ENCODE results near the gene ENPP7. TPM values are rescaled to one million over a fixed set of nuclear protein-coding genes. Genes with fewer than 3 reads are reported as not detected.

Gene ENPP7
- total and polyA plus RNA-seq, 2 donors (not counting 3 experiments of a cell fraction or from before 2014, with no cell fraction given): not detected

DNA sequence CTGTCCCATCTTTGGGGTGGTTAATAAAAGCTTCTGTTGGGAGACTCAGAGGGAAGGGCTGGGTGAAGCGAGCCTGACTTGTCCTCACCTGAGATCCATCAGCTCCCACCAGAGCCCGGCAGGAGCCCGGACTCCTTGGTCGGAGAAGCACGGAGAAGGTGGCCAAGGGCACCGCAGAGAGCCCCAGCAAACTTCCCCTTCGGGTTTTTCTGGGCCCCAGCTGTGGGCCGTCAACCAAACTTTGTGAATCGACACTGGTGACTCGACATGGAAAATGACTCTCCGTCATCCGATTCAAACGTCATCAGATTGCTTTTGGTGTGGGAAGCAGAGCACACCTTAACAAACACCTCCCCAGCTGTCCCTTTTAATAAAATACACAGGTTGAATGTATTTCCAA, 21.4 kb downstream of the ENPP7 start:
- H4K20me1 ChIP-seq (replicated peaks; ENCODE audit: control insufficient read depth, extremely low read depth, insufficient read depth, low read length): no peaks in the 10 kb centered on the region
- peaks cover 21 to 31% of the 10 kb centered on the region in 2 experiments for H3K27me3 ChIP-seq (ENCODE audit: control insufficient read depth in 2 of 2, insufficient read depth in 2 of 2, low read length in 2 of 2)
- H3K79me2 ChIP-seq (ENCODE audit: control insufficient read depth, insufficient read depth, low read length): no peaks in the 10 kb centered on the region
- no peaks in the 10 kb centered on the region for H3K9me1 ChIP-seq (replicated peaks; ENCODE audit: control insufficient read depth, extremely low read depth, insufficient read depth, low read length)
- dilution Hi-C loops (cut with MboI; ENCODE audit: extremely low pct_ligation_motif_present, low sequenced_read_pairs) (no loop called here), intact Hi-C loops (cut with micrococcal nuclease) (no loop called here)
- TF ChIP-seq FOS (IDR thresholded peaks at IDR 0.05; ENCODE audit: borderline replicate concordance, insufficient read depth, low read length): no peak
- TF ChIP-seq GATA2 (IDR thresholded peaks at IDR 0.05; ENCODE audit: insufficient read depth, insufficient read length, low read depth, low read length): no peak
- TF ChIP-seq MYC (IDR thresholded peaks at IDR 0.05; ENCODE audit: low read depth, low read length): no peak
- TF ChIP-seq EZH2 (IDR thresholded peaks at IDR 0.05; ENCODE audit: borderline replicate concordance, low read depth, low read length, severe bottlenecking): no peak
- no peak for TF ChIP-seq POLR2A (IDR thresholded peaks at IDR 0.05; ENCODE audit: low read depth, low read length)
- TF ChIP-seq JUN (IDR thresholded peaks at IDR 0.05; ENCODE audit: borderline replicate concordance, insufficient read depth, insufficient read length, low read depth): no peak
- TF ChIP-seq POLR2AphosphoS5 (IDR thresholded peaks at IDR 0.05; ENCODE audit: insufficient read depth, low read depth, low read length): no peak
- TF ChIP-seq, protein P1, sequence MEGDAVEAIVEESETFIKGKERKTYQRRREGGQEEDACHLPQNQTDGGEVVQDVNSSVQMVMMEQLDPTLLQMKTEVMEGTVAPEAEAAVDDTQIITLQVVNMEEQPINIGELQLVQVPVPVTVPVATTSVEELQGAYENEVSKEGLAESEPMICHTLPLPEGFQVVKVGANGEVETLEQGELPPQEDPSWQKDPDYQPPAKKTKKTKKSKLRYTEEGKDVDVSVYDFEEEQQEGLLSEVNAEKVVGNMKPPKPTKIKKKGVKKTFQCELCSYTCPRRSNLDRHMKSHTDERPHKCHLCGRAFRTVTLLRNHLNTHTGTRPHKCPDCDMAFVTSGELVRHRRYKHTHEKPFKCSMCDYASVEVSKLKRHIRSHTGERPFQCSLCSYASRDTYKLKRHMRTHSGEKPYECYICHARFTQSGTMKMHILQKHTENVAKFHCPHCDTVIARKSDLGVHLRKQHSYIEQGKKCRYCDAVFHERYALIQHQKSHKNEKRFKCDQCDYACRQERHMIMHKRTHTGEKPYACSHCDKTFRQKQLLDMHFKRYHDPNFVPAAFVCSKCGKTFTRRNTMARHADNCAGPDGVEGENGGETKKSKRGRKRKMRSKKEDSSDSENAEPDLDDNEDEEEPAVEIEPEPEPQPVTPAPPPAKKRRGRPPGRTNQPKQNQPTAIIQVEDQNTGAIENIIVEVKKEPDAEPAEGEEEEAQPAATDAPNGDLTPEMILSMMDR (IDR thresholded peaks at IDR 0.05; ENCODE audit: extremely low read depth in 1 of 2, insufficient read depth in 1 of 2, low read depth in 1 of 2, low read length in 2 of 2): no peak
- TF ChIP-seq, protein P2, sequence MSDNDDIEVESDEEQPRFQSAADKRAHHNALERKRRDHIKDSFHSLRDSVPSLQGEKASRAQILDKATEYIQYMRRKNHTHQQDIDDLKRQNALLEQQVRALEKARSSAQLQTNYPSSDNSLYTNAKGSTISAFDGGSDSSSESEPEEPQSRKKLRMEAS (IDR thresholded peaks at IDR 0.05; ENCODE audit: insufficient read depth, insufficient read length): no peak
- no peak for FAIRE-seq
- H3K27ac ChIP-seq (ENCODE audit: insufficient read depth, low read depth, low read length): no peak overlapping the region
- H3K4me1 ChIP-seq (ENCODE audit: control insufficient read depth, extremely low read depth, insufficient read depth, low read length): no peaks in the 10 kb centered on the region
- H3K9ac ChIP-seq (replicated peaks; ENCODE audit: extremely low read depth, insufficient read depth, low read length): no peak overlapping the region
- no peak for DNase-seq (ENCODE audit: low read depth, low spot score)
- H2AFZ ChIP-seq (ENCODE audit: low read depth, low read length): no peak overlapping the region
- no peaks in the 10 kb centered on the region for H3K36me3 ChIP-seq (ENCODE audit: control insufficient read depth in 2 of 2, extremely low read depth in 1 of 2, insufficient read depth in 2 of 2, low read length in 2 of 2)
- POLR2A ChIA-PET: no interaction called here
- no peaks in the 10 kb centered on the region for H3K9me3 ChIP-seq (replicated peaks; ENCODE audit: control insufficient read depth, insufficient read depth, low read length)
- no TSS peak for BruUV-seq (replicated peaks)
- CTCF ChIA-PET: interaction anchor here (1.0 to 1.2 kb wide), 3 partner anchors 10 to 87 kb away, joined by 3 to 8 read pairs (median 3); partner anchors contain the start of gene CBX4
- H3K4me2 ChIP-seq (ENCODE audit: insufficient read depth, low read length): no peak overlapping the region
- H3K4me3 ChIP-seq (replicated peaks in 1 of 3; ENCODE audit: insufficient read depth in 1 of 3, low read depth in 1 of 3, low read length in 3 of 3): no peak overlapping the region

Measured in endothelial cell of umbilical vein (primary cell).